Endothelial cell of hepatic sinusoid (primary cell): ENCODE measurements around the gene TCTN3.
"Not testable (repeated sequence)": the region's sequence is repeated elsewhere in the genome, so short reads cannot be mapped to it uniquely, and the experiment has no call there.

Experiments
- in situ Hi-C: cut with HindIII; loops from 2 replicates; pipeline ENCODE4 v1.10.0; 2017; ENCODE audit warnings: low sequenced_read_pairs

Gene TCTN3

DNA sequence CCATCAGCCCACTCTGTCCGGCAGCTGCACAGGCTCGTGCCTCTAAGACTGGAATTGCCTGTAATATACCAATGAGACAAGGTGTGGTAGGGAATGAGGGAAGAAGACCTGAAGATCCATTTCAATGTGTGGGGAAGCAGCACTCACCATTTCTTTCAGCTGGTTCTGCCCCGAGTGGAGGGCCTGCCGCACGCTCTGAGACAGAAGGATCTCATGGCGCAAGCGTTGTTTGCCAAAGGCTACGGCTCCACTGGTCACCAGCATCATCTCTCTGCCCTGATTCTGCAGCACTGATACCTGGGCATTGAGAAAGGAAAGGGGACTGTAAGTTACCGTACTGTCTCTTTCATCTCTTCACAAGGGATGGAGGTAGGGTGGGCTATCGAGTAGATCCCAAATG is 56.6 kb downstream of the TCTN3 start:
- in situ Hi-C loops, result no loop called here

DNA sequence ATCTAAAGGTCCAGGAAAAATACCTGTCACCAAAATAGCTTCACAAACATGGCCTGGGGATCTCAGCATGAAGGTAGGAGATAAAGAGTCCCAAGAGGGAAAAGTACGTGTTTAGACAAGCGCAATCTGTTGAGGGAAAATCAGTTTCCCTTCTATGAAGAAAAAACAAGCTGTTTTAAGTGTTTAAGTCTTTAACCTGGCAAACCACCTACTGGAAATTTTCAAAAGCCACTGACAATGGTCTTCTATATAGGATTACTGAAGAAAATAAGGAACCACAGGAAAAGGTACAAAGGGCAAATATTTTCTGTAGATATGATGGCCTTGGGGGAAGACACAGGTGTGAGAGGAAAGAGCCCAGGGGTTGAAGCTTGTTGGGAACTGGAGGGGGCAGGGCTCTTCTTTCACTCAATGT is 58.4 kb downstream of the TCTN3 start:
- in situ Hi-C loops, result no loop called here

DNA sequence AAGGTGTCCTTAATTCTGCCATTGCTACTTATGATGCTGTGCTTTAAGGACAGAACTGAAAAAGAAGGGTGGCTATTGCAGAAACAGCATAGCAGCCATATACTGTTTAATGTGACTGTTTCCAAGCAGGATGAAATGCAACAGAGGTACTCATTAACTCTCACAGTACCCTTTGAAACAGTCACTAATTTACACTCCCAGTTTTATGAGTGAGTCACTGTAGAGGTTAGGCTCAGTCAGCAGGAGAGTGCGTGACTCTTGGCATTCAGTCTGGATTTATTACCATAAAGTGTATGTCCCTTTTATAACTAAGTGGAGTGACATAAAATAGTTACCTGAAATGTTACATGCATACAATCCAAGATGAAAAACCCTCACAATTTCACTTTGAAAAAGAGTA is 64.9 kb downstream of the TCTN3 start:
- in situ Hi-C loops, result no loop called here

DNA sequence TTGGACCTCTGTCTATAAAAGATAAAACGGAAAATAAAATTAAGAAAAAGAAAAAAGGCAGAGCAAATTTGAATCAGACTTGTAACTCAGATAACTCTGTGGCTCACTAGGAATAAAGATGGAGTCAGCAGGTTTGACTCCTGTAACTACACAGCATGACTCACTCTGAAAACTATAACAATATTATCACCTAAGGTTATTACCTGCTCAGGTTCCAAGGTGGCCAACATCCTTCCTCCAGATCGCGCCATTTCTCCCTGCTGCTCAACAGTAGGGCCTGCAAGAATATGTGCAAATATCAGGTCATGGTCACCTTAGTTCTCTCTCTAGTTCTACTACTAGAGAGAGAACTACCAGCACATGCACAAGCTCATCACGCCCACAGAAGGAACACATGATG is 67.2 kb downstream of the TCTN3 start:
- in situ Hi-C loops, result no loop called here

DNA sequence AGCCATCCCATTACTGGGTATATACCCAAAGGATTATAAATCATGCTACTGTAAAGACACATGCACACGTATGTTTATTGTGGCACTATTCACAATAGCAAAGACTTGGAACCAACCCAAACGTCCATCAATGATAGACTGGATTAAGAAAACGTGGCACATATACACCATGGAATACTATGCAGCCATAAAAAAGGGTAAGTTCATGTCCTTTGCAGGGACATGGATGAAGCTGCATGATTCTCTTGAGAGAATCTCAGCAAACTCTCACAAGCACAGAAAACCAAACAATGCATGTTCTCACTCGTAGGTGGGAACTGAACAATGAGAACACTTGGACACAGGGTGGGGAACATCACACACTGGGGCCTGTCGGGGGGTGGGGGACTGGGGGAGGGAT is 73.3 kb downstream of the TCTN3 start:
- in situ Hi-C loops, result not testable (repeated sequence)

DNA sequence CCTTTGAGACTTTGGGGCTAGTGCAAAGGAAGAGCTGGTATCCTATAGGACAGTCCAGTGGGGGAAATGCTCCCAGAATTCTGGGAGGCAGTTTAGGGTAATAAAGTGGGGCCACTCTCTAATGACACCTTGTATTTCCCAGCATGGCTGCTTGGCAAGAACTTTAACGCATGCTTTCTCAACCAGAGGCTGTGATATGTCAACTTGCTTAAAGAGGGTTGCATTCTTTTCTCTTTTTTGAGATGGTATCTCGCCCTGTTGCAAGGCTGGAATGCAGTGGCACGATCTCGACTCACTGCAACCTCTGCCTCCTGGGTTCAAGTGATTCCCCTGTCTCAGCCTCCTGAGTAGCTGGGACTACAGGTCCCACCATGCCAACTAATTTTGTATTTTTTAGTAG is 75.6 kb downstream of the TCTN3 start:
- in situ Hi-C loops, result no loop called here

DNA sequence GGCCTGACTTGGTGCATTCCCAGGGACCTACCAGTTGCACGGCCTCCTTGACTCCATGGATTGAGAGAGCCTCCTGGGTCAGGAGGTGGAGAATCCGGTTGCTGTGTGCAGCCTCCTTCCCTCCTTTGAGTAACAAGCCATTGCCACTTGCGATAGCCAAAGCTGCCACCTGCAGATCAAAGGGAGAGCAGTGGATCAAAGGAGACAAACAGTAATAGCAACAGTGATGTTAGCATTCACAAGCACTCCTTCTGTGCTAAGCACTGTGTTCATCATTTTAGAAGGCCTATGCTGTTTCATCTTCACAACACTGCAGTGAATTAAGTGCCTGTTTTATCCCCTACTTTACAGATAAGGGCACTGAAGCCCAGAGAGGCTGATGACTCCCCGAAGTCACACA is 77.3 kb downstream of the TCTN3 start:
- in situ Hi-C loops, result no loop called here
